Measurements from ENCODE around the gene GNB5.

The GNB5 gene

DNA sequence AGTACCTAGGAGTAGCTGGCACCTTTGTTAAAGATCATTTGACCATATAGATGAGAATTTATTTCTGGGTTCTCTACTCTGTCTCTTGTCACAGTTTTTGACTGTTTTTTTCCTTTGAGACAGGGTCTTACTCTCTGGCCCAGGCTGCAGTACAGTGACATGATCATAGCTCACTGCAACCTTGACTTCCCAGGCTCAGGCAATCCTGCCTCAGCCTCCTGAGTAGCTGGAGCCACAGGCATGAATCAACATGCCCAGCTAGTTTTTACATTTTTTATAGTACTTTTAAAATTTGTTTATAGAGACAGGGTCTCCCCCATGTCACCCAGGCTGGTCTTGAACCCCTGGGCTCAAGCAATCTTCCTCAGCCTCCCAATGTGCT lies 123.7 kb downstream of the GNB5 start:
- Histone ChIP-seq H3K36me3 (replicated peaks; ENCODE audit: insufficient read depth, low read length) (peaks cover 7% of the 10 kb centered on the region; the same call in 1 of the 2 replicates), H3K27ac (ENCODE audit: low read length) (no peak overlapping the region), H3F3A (ENCODE audit: insufficient read depth, low read length) (peaks cover 5% of the 10 kb centered on the region; the same call in 1 of the 2 replicates), H4K20me1 (ENCODE audit: insufficient read depth, low read length) (no peaks in the 10 kb centered on the region), H2AFZ (ENCODE audit: low read length) (no peak overlapping the region), H3K4me2 (ENCODE audit: low read depth, low read length) (no peak overlapping the region), H3K27me3 (replicated peaks; ENCODE audit: insufficient read depth, low read length) (no peaks in the 10 kb centered on the region), H3K4me3 (ENCODE audit: low read length) (no peak overlapping the region), H3K9ac (ENCODE audit: low read length) (no peak overlapping the region), H3K79me2 (ENCODE audit: low read length) (no peaks in the 10 kb centered on the region), H3K9me3 (replicated peaks; ENCODE audit: insufficient read depth, low read length) (no peaks in the 10 kb centered on the region), H3K4me1 (ENCODE audit: low read length) (peaks cover 13% of the 10 kb centered on the region), H3K9me2 (replicated peaks; ENCODE audit: insufficient read depth, low read length) (no peaks in the 10 kb centered on the region)
- TF ChIP-seq, protein P1, sequence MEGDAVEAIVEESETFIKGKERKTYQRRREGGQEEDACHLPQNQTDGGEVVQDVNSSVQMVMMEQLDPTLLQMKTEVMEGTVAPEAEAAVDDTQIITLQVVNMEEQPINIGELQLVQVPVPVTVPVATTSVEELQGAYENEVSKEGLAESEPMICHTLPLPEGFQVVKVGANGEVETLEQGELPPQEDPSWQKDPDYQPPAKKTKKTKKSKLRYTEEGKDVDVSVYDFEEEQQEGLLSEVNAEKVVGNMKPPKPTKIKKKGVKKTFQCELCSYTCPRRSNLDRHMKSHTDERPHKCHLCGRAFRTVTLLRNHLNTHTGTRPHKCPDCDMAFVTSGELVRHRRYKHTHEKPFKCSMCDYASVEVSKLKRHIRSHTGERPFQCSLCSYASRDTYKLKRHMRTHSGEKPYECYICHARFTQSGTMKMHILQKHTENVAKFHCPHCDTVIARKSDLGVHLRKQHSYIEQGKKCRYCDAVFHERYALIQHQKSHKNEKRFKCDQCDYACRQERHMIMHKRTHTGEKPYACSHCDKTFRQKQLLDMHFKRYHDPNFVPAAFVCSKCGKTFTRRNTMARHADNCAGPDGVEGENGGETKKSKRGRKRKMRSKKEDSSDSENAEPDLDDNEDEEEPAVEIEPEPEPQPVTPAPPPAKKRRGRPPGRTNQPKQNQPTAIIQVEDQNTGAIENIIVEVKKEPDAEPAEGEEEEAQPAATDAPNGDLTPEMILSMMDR (IDR thresholded peaks at IDR 0.05; ENCODE audit: low read length), result no peak
- no peak for DNase-seq

DNA sequence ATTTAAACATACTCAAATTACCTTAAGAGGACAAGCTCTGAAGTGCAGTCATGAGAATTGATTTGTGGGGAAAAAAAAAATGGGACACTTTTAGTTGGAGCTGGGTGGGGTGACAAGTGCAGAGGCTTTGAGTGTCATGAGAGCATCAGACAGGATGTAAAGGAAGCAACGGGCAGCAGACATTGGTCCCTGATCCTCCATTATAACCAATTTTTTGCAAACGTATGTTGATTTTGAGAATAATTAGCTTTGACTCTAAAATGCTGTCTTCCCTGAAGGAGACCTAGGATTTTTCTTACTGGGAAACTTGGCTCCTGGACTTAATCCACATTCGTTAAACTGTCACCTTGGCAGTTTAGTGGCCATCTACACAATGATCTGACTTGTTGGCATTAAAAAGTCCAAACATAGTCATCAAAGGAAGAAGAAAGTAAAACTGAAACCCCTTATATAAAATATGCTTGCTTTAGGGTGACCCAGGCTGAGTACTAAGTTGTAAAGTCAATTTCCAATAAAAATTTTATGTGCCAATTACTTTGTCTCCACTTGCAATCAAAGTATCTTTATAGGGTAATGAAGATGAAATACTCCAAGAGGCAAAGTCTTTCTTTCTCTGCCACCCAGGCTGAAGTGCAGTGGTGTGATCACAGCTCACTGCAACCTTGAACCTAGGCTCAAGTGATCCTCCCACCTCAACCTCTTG lies 124.2 kb downstream of the GNB5 start:
- H3K4me2 ChIP-seq (ENCODE audit: low read depth, low read length), result no peak overlapping the region

More for the DNA sequence above, 124.2 kb downstream of the GNB5 start:
- H4K20me1 ChIP-seq (ENCODE audit: insufficient read depth, low read length), result no peaks in the 10 kb centered on the region
- H3K4me1 ChIP-seq (ENCODE audit: low read length), result peaks cover 13% of the 10 kb centered on the region
- no peaks in the 10 kb centered on the region for H3K79me2 ChIP-seq (ENCODE audit: low read length)
- H2AFZ ChIP-seq (ENCODE audit: low read length), result no peak overlapping the region
- no peaks in the 10 kb centered on the region for H3K9me3 ChIP-seq (replicated peaks; ENCODE audit: insufficient read depth, low read length)
- no peaks in the 10 kb centered on the region for H3K27me3 ChIP-seq (replicated peaks; ENCODE audit: insufficient read depth, low read length)
- H3K4me3 ChIP-seq (ENCODE audit: low read length), result no peak overlapping the region
- no peak overlapping the region for H3K9ac ChIP-seq (ENCODE audit: low read length)
- H3F3A ChIP-seq (ENCODE audit: insufficient read depth, low read length), result peaks cover 5% of the 10 kb centered on the region; the same call in 1 of the 2 replicates
- no peaks in the 10 kb centered on the region for H3K9me2 ChIP-seq (replicated peaks; ENCODE audit: insufficient read depth, low read length)
- no peak overlapping the region for H3K27ac ChIP-seq (ENCODE audit: low read length)
- TF ChIP-seq EZH2 (optimal IDR thresholded peaks at IDR 0.05; ENCODE audit: low read depth, low read length), result no peak
- TF ChIP-seq EZH2phosphoT487 (IDR thresholded peaks at IDR 0.05; ENCODE audit: low read length), result no peak
- TF ChIP-seq, protein P1 (IDR thresholded peaks at IDR 0.05; ENCODE audit: low read length), result no peak
- H3K36me3 ChIP-seq (replicated peaks; ENCODE audit: insufficient read depth, low read length), result peaks cover 7% of the 10 kb centered on the region; the same call in 1 of the 2 replicates
- peak; percentile 24 for DNase-seq
